ENCODE data around the gene PEX6.
"Not testable (repeated sequence)": the region's sequence is repeated elsewhere in the genome, so short reads cannot be mapped to it uniquely, and the experiment has no call there.

The PEX6 gene

GRCh38 chr6:42963855-42964605 is 15.0 kb downstream of the PEX6 start:
- no peak for DNase-seq

DNA sequence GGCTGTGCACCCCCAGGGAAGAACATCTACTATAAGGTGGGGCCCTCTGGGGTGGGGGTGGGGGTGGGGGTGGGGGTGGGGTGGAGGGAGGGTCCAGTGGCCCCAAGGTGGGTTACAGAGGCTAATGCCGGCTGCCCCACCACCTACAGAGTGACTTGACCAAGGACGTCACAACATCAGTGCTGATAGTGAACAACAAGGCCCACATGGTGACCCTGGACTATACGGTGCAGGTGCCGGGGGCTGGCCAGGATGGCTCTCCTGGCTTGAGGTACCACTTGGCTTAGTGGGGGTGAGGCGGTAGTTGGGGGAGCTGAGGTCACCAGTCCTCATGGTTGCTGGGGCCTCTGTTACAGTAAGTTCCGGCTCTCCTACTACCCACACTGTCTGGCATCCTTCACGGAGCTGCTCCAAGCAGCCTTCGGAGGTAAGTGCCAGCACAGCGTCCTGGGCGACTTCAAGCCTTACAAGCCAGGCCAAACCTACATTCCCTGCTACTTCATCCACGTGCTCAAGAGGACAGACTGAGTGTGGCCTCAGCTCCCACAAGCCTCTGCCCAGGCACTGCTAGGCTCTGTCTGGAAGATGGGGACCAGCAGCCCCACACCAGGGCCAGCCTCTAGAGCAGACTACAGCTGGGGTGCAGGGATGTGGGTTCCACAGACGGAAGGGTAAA is 15.7 kb downstream of the PEX6 start:
- no peak for DNase-seq

- no peak for DNase-seq
Measured at GRCh38 chr6:42962502-42963178, 16.3 kb downstream of the PEX6 start.

GRCh38 chr6:42962096-42962495 is 16.9 kb downstream of the PEX6 start:
- DNase-seq, result no peak

DNA sequence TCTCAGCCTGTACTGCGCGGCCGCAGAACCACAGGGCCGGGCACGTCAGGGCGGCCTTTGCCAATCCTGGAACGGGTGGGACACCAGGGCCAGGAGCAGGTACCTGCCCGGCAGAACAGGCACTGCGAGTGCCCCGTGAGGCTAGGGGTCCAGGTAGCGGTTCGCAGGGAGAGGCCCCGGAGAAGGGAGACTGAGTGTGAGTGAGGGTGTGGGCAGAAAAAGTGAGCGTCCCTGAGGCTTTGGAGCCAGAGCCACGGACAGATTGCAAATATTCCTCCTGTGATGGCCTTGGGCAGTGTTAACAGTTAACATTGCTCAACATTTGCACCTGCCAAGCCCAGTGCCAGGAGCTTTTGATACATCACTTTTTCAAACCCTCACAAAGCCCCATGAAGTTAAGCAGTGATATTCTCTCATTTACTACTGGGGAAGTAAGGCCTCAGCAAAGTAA is 17.9 kb downstream of the PEX6 start:
- no peak for DNase-seq

- no peak for DNase-seq
Measured at GRCh38 chr6:42960243-42961019, 18.6 kb downstream of the PEX6 start, which contains the start of gene GNMT. GNMT (plus strand) TSS chr6:42960754; CDS start chr6:42960768, 14 bp downstream.

DNA sequence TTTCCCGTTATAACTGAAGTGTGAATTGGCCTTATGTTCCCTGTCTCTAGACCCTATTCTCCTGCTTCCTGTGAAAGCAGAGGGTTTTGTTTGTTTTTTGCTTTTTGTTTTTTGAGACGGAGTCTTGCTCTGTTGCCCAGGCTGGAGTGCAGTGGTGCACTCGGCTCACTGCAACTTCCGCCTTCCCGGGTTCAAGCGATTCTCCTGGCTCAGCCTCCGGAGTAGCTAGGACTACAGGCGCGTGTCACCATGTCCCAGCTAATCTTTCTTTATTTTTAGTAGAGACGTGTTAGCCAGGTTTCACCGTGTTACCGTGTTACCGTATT is 19.1 kb downstream of the PEX6 start:
- no peak for DNase-seq

- no peak for DNase-seq
Measured at GRCh38 chr6:42958125-42958524, 20.9 kb downstream of the PEX6 start.

- DNase-seq, result not testable (repeated sequence)
Measured at GRCh38 chr6:42954405-42954804, 24.6 kb downstream of the PEX6 start.

GRCh38 chr6:42952389-42952788 is 26.6 kb downstream of the PEX6 start:
- no peak for DNase-seq

- DNase-seq, result no peak
Measured at GRCh38 chr6:42947950-42948349, 31.0 kb downstream of the PEX6 start.

- no peak for DNase-seq
Measured at GRCh38 chr6:42942444-42942843, 36.5 kb downstream of the PEX6 start.

DNA sequence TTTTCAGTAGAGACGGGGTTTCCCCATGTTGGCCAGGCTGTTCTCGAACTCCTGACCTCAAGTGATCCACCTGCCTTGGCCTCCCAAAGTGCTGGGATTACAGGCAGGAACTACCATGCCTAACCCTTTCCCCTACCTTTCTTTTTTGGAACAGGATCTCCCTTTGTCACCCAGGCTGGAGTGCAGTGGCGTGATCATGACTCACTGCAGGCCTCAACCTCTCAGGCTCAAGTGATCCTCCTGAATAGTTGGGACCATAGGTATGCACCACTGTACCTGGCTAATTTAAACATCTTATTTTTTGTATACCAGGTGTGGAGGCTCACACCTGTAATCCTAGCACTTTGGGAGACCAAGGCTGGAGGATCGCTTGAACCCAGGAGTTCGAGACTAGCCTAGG is 37.6 kb downstream of the PEX6 start:
- DNase-seq, result not testable (repeated sequence)

DNA sequence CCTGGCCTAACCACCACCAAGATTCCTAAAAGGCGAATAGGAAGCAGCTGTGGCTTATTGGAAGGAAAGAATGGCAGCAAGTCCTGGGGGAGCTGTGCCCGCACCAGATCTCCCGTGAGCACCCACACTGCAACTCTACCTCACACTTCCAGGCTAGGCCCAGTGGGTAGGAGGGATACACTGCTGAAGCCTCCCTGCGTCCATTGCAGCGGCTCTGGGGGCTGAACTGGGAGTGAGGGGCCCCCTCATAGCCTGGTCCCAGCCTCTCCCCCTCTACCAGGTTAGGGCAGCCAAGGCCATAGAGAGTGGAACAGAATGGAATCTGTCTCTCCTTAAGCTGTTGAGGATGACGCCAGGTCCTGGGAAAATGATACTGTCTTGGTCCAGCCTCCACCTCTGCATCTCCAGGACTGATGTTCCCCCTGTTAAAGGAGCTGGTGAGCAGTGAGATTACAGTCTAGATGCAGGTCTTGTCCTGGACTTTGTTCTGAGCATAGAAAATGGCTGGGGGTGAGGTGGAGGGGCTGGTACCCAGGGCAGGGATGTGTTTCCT is 38.4 kb downstream of the PEX6 start:
- DNase-seq, result no peak

- no peak for DNase-seq
Measured at GRCh38 chr6:42939810-42940167, 39.2 kb downstream of the PEX6 start.

DNA sequence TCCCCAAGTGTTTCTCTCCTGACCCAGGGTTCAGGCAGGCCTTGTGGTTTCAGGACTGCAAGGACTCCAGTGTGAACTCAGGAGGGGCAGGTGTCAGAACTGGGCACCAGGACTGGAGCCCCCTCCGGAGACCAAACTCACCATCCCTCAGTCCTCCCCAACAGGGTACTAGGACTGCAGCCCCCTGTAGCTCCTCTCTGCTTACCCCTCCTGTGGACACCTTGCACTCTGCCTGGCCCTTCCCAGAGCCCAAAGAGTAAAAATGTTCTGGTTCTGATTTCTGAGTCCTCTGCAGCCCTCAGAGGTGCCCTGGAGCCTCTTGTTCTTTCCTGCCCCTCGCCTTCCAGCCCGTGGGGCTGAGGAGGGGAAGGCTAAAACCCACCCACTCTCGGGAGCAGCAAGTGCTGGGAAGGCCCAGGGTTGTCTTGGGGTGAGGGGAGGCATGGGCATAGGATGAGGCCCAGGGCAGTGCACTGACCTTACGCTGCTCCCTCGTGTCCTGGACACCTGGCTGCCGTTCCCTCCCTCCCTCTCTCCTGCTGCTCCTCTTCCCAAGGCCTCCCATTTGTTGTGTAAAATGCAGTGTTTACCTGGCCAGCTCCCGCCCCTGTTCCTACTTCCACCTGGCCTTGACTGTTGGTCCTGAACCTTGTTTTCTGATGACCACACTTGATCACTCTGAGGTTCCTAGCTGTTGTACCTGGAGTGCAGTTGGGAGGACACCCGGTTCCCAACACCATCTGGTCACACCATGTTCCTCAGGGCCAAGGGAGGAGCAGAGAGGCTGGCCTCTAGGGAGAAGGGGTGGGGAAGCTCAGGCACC is 39.8 kb downstream of the PEX6 start:
- DNase-seq, result no peak

DNA sequence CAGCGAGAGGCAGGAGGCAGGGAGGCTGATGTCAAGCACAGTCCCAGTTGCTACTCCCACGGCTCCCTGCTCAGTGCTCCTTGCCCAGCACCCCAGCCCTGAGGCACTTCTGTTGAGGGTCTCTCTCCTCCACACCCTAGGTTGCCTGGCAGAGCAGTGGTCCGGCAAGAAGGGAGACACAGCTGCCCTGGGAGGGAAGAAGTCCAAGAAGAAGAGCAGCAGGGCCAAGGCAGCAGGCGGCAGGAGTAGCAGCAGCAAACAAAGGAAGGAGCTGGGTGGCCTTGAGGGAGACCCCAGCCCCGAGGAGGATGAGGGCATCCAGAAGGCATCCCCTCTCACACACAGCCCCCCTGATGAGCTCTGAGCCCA is 40.6 kb downstream of the PEX6 start:
- DNase-seq, result no peak

GRCh38 chr6:42937548-42938427 is 41.2 kb downstream of the PEX6 start:
- DNase-seq, result no peak

DNA sequence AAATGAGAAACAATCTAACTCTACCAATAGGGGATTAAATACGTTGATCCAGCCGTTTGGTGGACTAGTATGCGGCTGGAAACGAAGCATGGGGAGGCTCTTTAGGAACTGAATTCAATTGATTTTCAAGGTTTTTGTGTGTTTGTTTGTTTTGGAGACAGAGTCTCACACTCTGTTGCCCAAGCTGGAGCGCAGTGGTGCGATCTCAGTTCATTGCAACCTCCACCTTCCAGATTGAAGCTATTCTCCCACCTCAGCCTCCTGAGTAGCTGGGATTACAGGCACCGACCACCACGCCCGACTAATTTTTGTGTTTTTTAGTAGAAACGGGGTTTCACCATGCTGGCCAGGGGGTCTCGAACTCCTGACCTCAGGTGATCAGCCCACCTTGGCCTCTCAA is 42.6 kb downstream of the PEX6 start:
- DNase-seq, result no peak

DNA sequence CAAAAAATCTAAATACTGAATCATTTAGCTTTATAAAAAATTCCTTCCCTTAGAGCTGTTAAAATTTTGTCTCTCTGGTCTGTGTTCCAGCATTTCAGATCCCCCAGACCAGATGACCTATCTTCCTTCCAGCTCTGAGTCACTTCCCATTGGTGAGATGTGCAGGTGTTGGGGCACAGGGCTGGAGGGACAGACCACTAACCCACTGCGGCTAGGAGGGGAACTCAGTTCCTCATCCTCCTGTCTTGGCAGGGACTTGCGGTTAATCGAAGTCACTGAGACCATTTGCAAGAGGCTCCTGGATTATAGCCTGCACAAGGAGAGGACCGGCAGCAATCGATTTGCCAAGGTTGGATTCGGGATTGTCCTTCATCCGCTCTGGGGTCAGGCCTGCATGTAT is 43.7 kb downstream of the PEX6 start:
- no peak for DNase-seq

DNA sequence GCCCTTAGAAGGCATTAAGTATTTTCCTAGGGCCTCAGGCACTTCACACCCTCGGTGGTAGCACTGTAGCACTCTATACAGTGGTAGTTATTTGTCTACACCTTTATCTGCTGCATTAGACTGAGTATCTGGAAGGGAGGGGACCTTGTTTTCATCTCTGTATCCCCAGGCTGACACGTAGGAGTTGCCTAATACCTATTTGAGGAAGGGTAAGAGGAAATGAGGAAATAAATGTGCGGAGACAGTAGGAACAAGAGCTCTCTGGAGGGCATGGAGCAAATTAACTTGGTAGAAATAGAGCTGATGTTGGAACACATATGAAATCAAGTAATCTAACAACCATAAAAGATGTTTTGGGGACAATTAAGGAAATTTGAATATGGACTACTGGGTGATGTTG is 45.8 kb downstream of the PEX6 start:
- DNase-seq, result no peak

Measured in NCI-H187 treated with DMSO at 0.1 percent for 48 hours (cell line).